Aorta (tissue), 5 donors: ENCODE measurements around the gene ISOC1. TPM values are rescaled to one million over a fixed set of nuclear protein-coding genes. Genes with fewer than 3 reads are reported as not detected.

Experiments
- ATAC-seq: fragments of 200-7000 bp; cut with Tn5 transposase; one replicate; pipeline ENCODE4 v1.9.1; 2022; ENCODE audit warnings: moderate library complexity; ENCODE audit not compliant: low FRiP score
- DNase-seq, 2 donors: peaks; one replicate each; pipeline ENCODE4 v3.0.0-alpha.2; 2020
- H3K27ac ChIP-seq, 2 donors: one replicate each; pipeline ENCODE4 v1.5.1; 2013; ENCODE audit warnings: low read length in 2 of 2, mild to moderate bottlenecking in 2 of 2, moderate library complexity in 2 of 2, control low read depth in 1 of 2, inconsistent platforms in 1 of 2, low read depth in 1 of 2
- H3K27me3 ChIP-seq, 2 donors: one replicate each; pipeline ENCODE4 v1.6.1; 2013; ENCODE audit warnings: control low read depth in 1 of 2, low read length in 1 of 2, mild to moderate bottlenecking in 1 of 2, moderate library complexity in 1 of 2; ENCODE audit not compliant: insufficient read depth in 2 of 2, control insufficient read depth in 1 of 2
- H3K36me3 ChIP-seq, 2 donors: one replicate each; pipeline ENCODE4 v1.6.1; 2013; ENCODE audit warnings: control low read depth in 1 of 2, low read length in 1 of 2, mild to moderate bottlenecking in 1 of 2; ENCODE audit not compliant: insufficient read depth in 2 of 2, control insufficient read depth in 1 of 2
- H3K4me1 ChIP-seq, 2 donors: one replicate each; pipeline ENCODE4 v1.6.1; 2013; ENCODE audit warnings: low read length in 2 of 2, control low read depth in 1 of 2, mild to moderate bottlenecking in 1 of 2, moderate library complexity in 1 of 2; ENCODE audit not compliant: insufficient read depth in 2 of 2, control insufficient read depth in 1 of 2
- H3K4me3 ChIP-seq, 2 donors: one replicate each; pipeline ENCODE4 v1.5.1; 2013; ENCODE audit warnings: low read length in 2 of 2, control low read depth in 1 of 2, mild to moderate bottlenecking in 1 of 2
- H3K9me3 ChIP-seq: one replicate; pipeline ENCODE4 v1.6.1; 2013; ENCODE audit warnings: mild to moderate bottlenecking, low read length; ENCODE audit not compliant: control insufficient read depth
- WGBS, 2 donors: extraction: QIAGEN DNeasy Blood & Tissue Kit; methylation state at CpG; one replicate each; pipeline ENCODE4 v1.1.7; 2013; 5-methylcytosine and 5-hydroxymethylcytosine counted together
- intact Hi-C, 2 donors: fragments of 100-400 bp; cut with DNase I; formaldehyde crosslinking; loops; one replicate each; pipeline versions ENCODE4 v1.14.2 to v1.15.0; 2022
- long read RNA-seq, 2 donors: library from polyadenylated mRNA; unstranded; transcript quantifications; one replicate each; pipeline ENCODE4 v2.0.0, GENCODE V29; 2020 to 2021
- polyA plus RNA-seq, 2 donors: library from polyadenylated mRNA; stranded (reverse); fragments of 200-250 nt; gene quantifications; one replicate each; pipeline ENCODE4 v1.2.3, GENCODE V29; 2013
- total RNA-seq, 2 donors: library from RNA; stranded (reverse); fragmentation: NEBNext Ultra II Directional; extraction: Animal tissue kit (Norgen Biotek cat#: 25700); gene quantifications; one replicate each; pipeline ENCODE4 v1.2.1, GENCODE V29; 2021
- donor health status: healthy with polysubstance abuse.
- donor health status: Bipolar disorder and iron deficiency.
- donor health status: DM: no; HTN: no; CAD: no.
- donor health status: DM: no; HTN: no; CAD: no.
- donor health status: DM: yes; HTN: yes; CAD: no.

ISOC1 gene
- total RNA-seq (10 to 100 TPM; 10.1 to 10.3 TPM), polyA plus RNA-seq (10 to 100 TPM; 15.2 to 16.8 TPM)
- long read RNA-seq, donor 1, transcript ISOC1-201 (5 exons, 1,940 nt), result major isoform, 46 of 47 reads
- long read RNA-seq, donor 1, partial matches to known transcripts, result 0 of 47 reads
- long read RNA-seq, donor 1, other reads (novel, unspliced or antisense), result 1 of 47 reads
- long read RNA-seq, donor 2, transcript ISOC1-201 (5 exons, 1,940 nt), result major isoform, 9 of 9 reads
- long read RNA-seq, donor 2, partial matches to known transcripts, result 0 of 9 reads
- long read RNA-seq, donor 2, other reads (novel, unspliced or antisense), result 0 of 9 reads

- intact Hi-C loops, result no loop called here
- peak within 1 kb of the TSS in 1 of 2 donors; percentile 9 for H3K27ac ChIP-seq
- H3K4me1 ChIP-seq, result no peaks in the 10 kb centered on the region
- H3K36me3 ChIP-seq, result no peaks in the 10 kb centered on the region
- DNase-seq (peak; percentile 95 to 97), ATAC-seq (peak; percentile 96)
- WGBS, 2 donors, result 1% methylated on average over 64 to 87 of the region's 87 CpGs
- H3K4me3 ChIP-seq, result peak within 1 kb of the TSS; percentile 43 to 63
- H3K27me3 ChIP-seq, result no peaks in the 10 kb centered on the region
- H3K9me3 ChIP-seq, result no peaks in the 10 kb centered on the region
Measured at GRCh38 chr5:129094087-129094923, at the start of gene ISOC1. TSS of gene ISOC1 (plus strand) at chr5:129094749. CDS start at chr5:129094767, 18 bp downstream.

- no peaks in the 10 kb centered on the region for H3K27me3 ChIP-seq
- H3K9me3 ChIP-seq, result peaks cover 5% of the 10 kb centered on the region
- H3K4me1 ChIP-seq, result no peaks in the 10 kb centered on the region
- intact Hi-C loops, result no loop called here
- no peak for DNase-seq
- H3K36me3 ChIP-seq, result no peaks in the 10 kb centered on the region
- no peak for ATAC-seq
- no peak overlapping the region for H3K27ac ChIP-seq
- H3K4me3 ChIP-seq, result no peak overlapping the region
Measured at GRCh38 chr5:129046151-129046550, 48.4 kb upstream of the ISOC1 start.

GRCh38 chr5:129048509-129048908, 46.0 kb upstream of the ISOC1 start:
- H3K9me3 ChIP-seq, result peaks cover 5% of the 10 kb centered on the region
- DNase-seq, result no peak
- H3K4me3 ChIP-seq, result no peak overlapping the region
- no peak overlapping the region for H3K27ac ChIP-seq
- no peaks in the 10 kb centered on the region for H3K36me3 ChIP-seq
- intact Hi-C loops, result no loop called here
- no peaks in the 10 kb centered on the region for H3K27me3 ChIP-seq
- no peaks in the 10 kb centered on the region for H3K4me1 ChIP-seq
- no peak for ATAC-seq
- 50 to 71% methylated on average over 2 of the region's 2 CpGs for WGBS, 2 donors

- H3K9me3 ChIP-seq, result peaks cover 1% of the 10 kb centered on the region
Measured at GRCh38 chr5:129049126-129049799, 45.3 kb upstream of the ISOC1 start.

GRCh38 chr5:129051283-129051682, 43.3 kb upstream of the ISOC1 start:
- no peak overlapping the region for H3K27ac ChIP-seq
- 47 to 66% methylated on average over 4 of the region's 4 CpGs for WGBS, 2 donors
- H3K4me1 ChIP-seq, result no peaks in the 10 kb centered on the region
- H3K4me3 ChIP-seq, result no peak overlapping the region
- intact Hi-C loops, result no loop called here
- H3K27me3 ChIP-seq, result no peaks in the 10 kb centered on the region
- peaks cover 3% of the 10 kb centered on the region for H3K9me3 ChIP-seq
- H3K36me3 ChIP-seq, result no peaks in the 10 kb centered on the region
- no peak for DNase-seq
- ATAC-seq, result no peak

More at GRCh38 chr5:129049126-129049799, 45.3 kb upstream of the ISOC1 start:
- no peak for DNase-seq
- no peaks in the 10 kb centered on the region for H3K36me3 ChIP-seq
- no peaks in the 10 kb centered on the region for H3K4me1 ChIP-seq
- ATAC-seq, result no peak
- no peak overlapping the region for H3K4me3 ChIP-seq
- no peaks in the 10 kb centered on the region for H3K27me3 ChIP-seq
- H3K27ac ChIP-seq, result no peak overlapping the region
- intact Hi-C loops, result no loop called here
- 79 to 83% methylated on average over 2 of the region's 2 CpGs for WGBS, 2 donors

GRCh38 chr5:129053438-129053837, 41.1 kb upstream of the ISOC1 start:
- no peak overlapping the region for H3K27ac ChIP-seq
- intact Hi-C loops, result no loop called here
- H3K27me3 ChIP-seq, result no peaks in the 10 kb centered on the region
- no peak for DNase-seq
- no peaks in the 10 kb centered on the region for H3K4me1 ChIP-seq
- H3K9me3 ChIP-seq, result peaks cover 3% of the 10 kb centered on the region
- H3K4me3 ChIP-seq, result no peak overlapping the region
- ATAC-seq, result no peak
- H3K36me3 ChIP-seq, result no peaks in the 10 kb centered on the region

GRCh38 chr5:129057329-129057728, 37.2 kb upstream of the ISOC1 start:
- intact Hi-C loops, result no loop called here
- H3K4me1 ChIP-seq, result no peaks in the 10 kb centered on the region
- no peaks in the 10 kb centered on the region for H3K36me3 ChIP-seq
- WGBS, 2 donors, result 82 to 88% methylated on average over 3 of the region's 3 CpGs
- ATAC-seq (no peak), DNase-seq (no peak)
- H3K27me3 ChIP-seq, result no peaks in the 10 kb centered on the region
- no peak overlapping the region for H3K4me3 ChIP-seq
- H3K27ac ChIP-seq, result no peak overlapping the region
- peaks cover 3% of the 10 kb centered on the region for H3K9me3 ChIP-seq

GRCh38 chr5:129061849-129062248, 32.7 kb upstream of the ISOC1 start:
- Histone ChIP-seq H3K27me3 (no peaks in the 10 kb centered on the region), H3K9me3 (peaks cover 1% of the 10 kb centered on the region), H3K36me3 (no peaks in the 10 kb centered on the region), H3K4me1 (no peaks in the 10 kb centered on the region), H3K27ac (no peak overlapping the region), H3K4me3 (no peak overlapping the region)
- DNase-seq (no peak), ATAC-seq (no peak)
- 66 to 71% methylated on average over 2 of the region's 2 CpGs for WGBS, 2 donors
- intact Hi-C loops, result no loop called here
